ENCODE results near the gene ESF1. TPM values are rescaled to one million over a fixed set of nuclear protein-coding genes. Genes with fewer than 3 reads are reported as not detected.

The ESF1 gene
- total and polyA plus RNA-seq, 10 of the 15 experiments (the other 5 are each of a cell fraction or from before 2014, with no cell fraction given), result 9.2 to 36.2 (median 18.4) TPM

- Histone ChIP-seq H3K27ac (ENCODE audit: control insufficient read depth, insufficient read depth) (no peak overlapping the region), H3K36me3 (ENCODE audit: control insufficient read depth in 2 of 2, insufficient read depth in 2 of 2, low read length in 1 of 2) (peaks cover 2 to 17% of the 10 kb centered on the region in 2 experiments; a peak in 3 of 4 replicates), H2AFZ (ENCODE audit: control insufficient read depth, low read depth, low read length) (no peak overlapping the region), H4K20me1 (ENCODE audit: control insufficient read depth, insufficient read depth) (no peaks in the 10 kb centered on the region), H3K79me2 (ENCODE audit: control insufficient read depth, insufficient read depth, low read length) (peaks cover 6% of the 10 kb centered on the region), H3K4me3 (no peak overlapping the region), H3K4me2 (ENCODE audit: control insufficient read depth, insufficient read depth) (no peak overlapping the region), H3K9me3 (replicated peaks; ENCODE audit: control insufficient read depth, insufficient read depth, low read length) (no peaks in the 10 kb centered on the region), H3K27me3 (replicated peaks in 1 of 2; ENCODE audit: control insufficient read depth in 2 of 2, insufficient read depth in 2 of 2, low read length in 1 of 2) (no peaks in the 10 kb centered on the region), H3K9ac (ENCODE audit: control insufficient read depth, insufficient read depth, low read length) (no peak overlapping the region), H3K4me1 (ENCODE audit: control insufficient read depth, insufficient read depth, low read length) (no peaks in the 10 kb centered on the region; the same call in 1 of the 2 replicates)
- ChIA-PET CTCF (interaction anchor here (1.0 to 2.8 kb wide), 2 partner anchors 20 to 531 kb away, joined by 3 to 16 read pairs; no protein-coding TSS in a partner anchor), SMC1A (ENCODE audit: uncharacterized antibody, unreplicated experiment) (interaction anchor here (1.1 to 1.7 kb wide), 3 partner anchors 13 to 245 kb away, joined by 3 to 5 read pairs (median 4); no protein-coding TSS in a partner anchor), RAD21 (ENCODE audit: unreplicated experiment) (interaction anchor here (1.3 kb wide), 1 partner anchor 20 kb away, joined by 3 read pairs; no protein-coding TSS in a partner anchor), POLR2A (interaction anchor here (0.5 to 0.6 kb wide), 2 partner anchors 20 to 109 kb away, joined by 3 to 4 read pairs; no protein-coding TSS in a partner anchor)
- in situ Hi-C loops (cut with MboI), result loop anchor here (25.0 kb wide), 1 partner anchor 329 kb away; no protein-coding TSS in a partner anchor
- DNase-seq (ENCODE audit: low read depth, low spot score), result no peak
- no peak for FAIRE-seq
- no TSS peak for BruUV-seq (replicated peaks)
- intact Hi-C loops (cut with micrococcal nuclease; ENCODE audit: unreplicated experiment), result no loop called here
- ATAC-seq, result no peak
- WGBS (ENCODE audit: insufficient coverage, insufficient replicate concordance, low lambda C conversion rate, missing lambda C conversion rate), result 98% methylated on average over 2 of the region's 2 CpGs
- no peak for TF ChIP-seq CHD4 (IDR thresholded peaks at IDR 0.05)
- no peak for TF ChIP-seq PBX3 (IDR thresholded peaks at IDR 0.05; ENCODE audit: insufficient replicate concordance, low read depth, low read length)
- TF ChIP-seq KDM1A (IDR thresholded peaks at IDR 0.05; ENCODE audit: borderline replicate concordance), result no peak
- TF ChIP-seq NFXL1 (IDR thresholded peaks at IDR 0.05; ENCODE audit: borderline replicate concordance), result no peak
- no peak for TF ChIP-seq ZBTB33 (IDR thresholded peaks at IDR 0.05)
- no peak for TF ChIP-seq DPF2 (IDR thresholded peaks at IDR 0.05)
- no peak for TF ChIP-seq CEBPZ (IDR thresholded peaks at IDR 0.05; ENCODE audit: low read depth, low read length)
- no peak for TF ChIP-seq NKRF (conservative IDR thresholded peaks at IDR 0.05)
- no peak for TF ChIP-seq ZBTB4 (CRISPR knock-in tag; IDR thresholded peaks at IDR 0.05)
Observed at GRCh38 chr20:13791540-13792459, 7.1 kb upstream of the ESF1 start.

Measured in GM12878 (cell line).